GM12891 (cell line): ENCODE results near the gene PPP1R7.

Source experiments
- POLR2A ChIP-seq: IDR thresholded peaks from 2 replicates; pipeline ENCODE4 v1.6.1; 2011; ENCODE audit warnings: low read depth, low read length, control low read depth
- POLR2AphosphoS5 ChIP-seq: IDR thresholded peaks from 2 replicates; pipeline ENCODE4 v1.6.1; 2011; ENCODE audit warnings: low read depth, low read length, control low read depth
- POU2F2 ChIP-seq: IDR thresholded peaks from 2 replicates; pipeline ENCODE4 v1.6.1; 2011; ENCODE audit warnings: low read depth, mild to moderate bottlenecking, control low read depth, low read length, moderate library complexity
- SPI1 ChIP-seq: IDR thresholded peaks from 2 replicates; pipeline ENCODE4 v1.6.1; 2011; ENCODE audit warnings: low read depth, low read length, control low read depth
- TAF1 ChIP-seq: IDR thresholded peaks from 2 replicates; pipeline ENCODE4 v1.6.1; 2011; ENCODE audit warnings: low read depth, low read length, control low read depth

GRCh38 chr2:241126771-241127202, 23.5 kb upstream of the PPP1R7 start:
- TF ChIP-seq POLR2AphosphoS5 (no peak), TAF1 (no peak), POLR2A (no peak), SPI1 (no peak), POU2F2 (no peak)
